ENCODE measurements around the gene NEDD4. TPM values are rescaled to one million over a fixed set of nuclear protein-coding genes. Genes with fewer than 3 reads are reported as not detected.

Gene NEDD4
- total and polyA plus RNA-seq, 2 of the 4 experiments (the other 2 are of a cell fraction), result 27.4 to 80.7 TPM

- H4K91ac ChIP-seq (ENCODE audit: insufficient read depth, low read depth, low read length), result no peak overlapping the region
- H3K4me3 ChIP-seq (ENCODE audit: insufficient read depth, low read depth, low read length), result no peak overlapping the region
- no peak overlapping the region for H2AK5ac ChIP-seq (ENCODE audit: low read depth, low read length)
- H3K23ac ChIP-seq (ENCODE audit: low read depth, low read length), result no peak overlapping the region
- H3K27ac ChIP-seq (ENCODE audit: insufficient read depth, low read length), result no peak overlapping the region
- POLR2A ChIA-PET (ENCODE audit: unreplicated experiment), result no interaction called here
- intact Hi-C loops (cut with micrococcal nuclease) (no loop called here), dilution Hi-C loops (cut with HindIII; ENCODE audit: low sequenced_read_pairs, unreplicated experiment) (no loop called here), in situ Hi-C loops (cut with MboI; ENCODE audit: low sequenced_read_pairs) (no loop called here)
- H2BK15ac ChIP-seq (ENCODE audit: low read depth, low read length), result no peak overlapping the region
- H3K27me3 ChIP-seq (ENCODE audit: control insufficient read depth, insufficient read depth, low read length), result no peaks in the 10 kb centered on the region
- H3K9me3 ChIP-seq (ENCODE audit: control insufficient read depth, insufficient read depth, low read length), result no peaks in the 10 kb centered on the region
- H4K20me1 ChIP-seq (ENCODE audit: insufficient read depth, low read length), result peaks cover 7% of the 10 kb centered on the region; the same call in 1 of the 2 replicates
- no peak overlapping the region for H2AK9ac ChIP-seq (replicated peaks; ENCODE audit: low read depth, low read length, poor library complexity)
- peaks cover 26 to 59% of the 10 kb centered on the region in 2 experiments for H3K79me1 ChIP-seq (ENCODE audit: low read depth in 1 of 2, low read length in 2 of 2)
- DNase-seq (no peak), ATAC-seq (ENCODE audit: low read depth) (no peak)
- no peak overlapping the region for H3K14ac ChIP-seq (replicated peaks; ENCODE audit: low read depth, low read length)
- no peak overlapping the region for H4K8ac ChIP-seq (ENCODE audit: low read depth in 2 of 2, low read length in 2 of 2)
- H3K18ac ChIP-seq (ENCODE audit: low read depth, low read length), result no peak overlapping the region
- CTCF ChIA-PET, result interaction anchor here (0.6 to 0.8 kb wide), 2 partner anchors 14 to 1303 kb away, joined by 3 read pairs; no protein-coding TSS in a partner anchor
- no peak overlapping the region for H3K4me2 ChIP-seq (ENCODE audit: low read depth, low read length)
- H3K4ac ChIP-seq (ENCODE audit: low read depth, low read length), result no peak overlapping the region
- BruUV-seq (replicated peaks), result no TSS peak
- peaks cover 4% of the 10 kb centered on the region for H3K4me1 ChIP-seq (ENCODE audit: control insufficient read depth, insufficient read depth, low read length)
- no peak overlapping the region for H2BK5ac ChIP-seq (ENCODE audit: low read depth, low read length, poor library complexity, severe bottlenecking)
- no peak overlapping the region for H2AFZ ChIP-seq (replicated peaks; ENCODE audit: low read length, poor library complexity)
- no peak overlapping the region for H4K5ac ChIP-seq (ENCODE audit: low read depth, low read length)
- no peak overlapping the region for H2BK120ac ChIP-seq (ENCODE audit: low read depth, low read length)
- H3K36me3 ChIP-seq (ENCODE audit: control insufficient read depth, insufficient read depth, low read length), result no peaks in the 10 kb centered on the region; the same call in 1 of the 2 replicates
- no peak overlapping the region for H3K9ac ChIP-seq (ENCODE audit: low read depth, low read length)
- H3K9me1 ChIP-seq (ENCODE audit: insufficient read depth, low read length), result peaks cover 11% of the 10 kb centered on the region
- TF ChIP-seq CTCF (conservative IDR thresholded peaks at IDR 0.05; ENCODE audit: low read depth, low read length), result no peak
- no peak for TF ChIP-seq RCOR1 (IDR thresholded peaks at IDR 0.05; ENCODE audit: insufficient replicate concordance, low read length)
- TF ChIP-seq POLR2A (IDR thresholded peaks at IDR 0.05; ENCODE audit: low read depth, low read length), result no peak
- TF ChIP-seq RAD21 (IDR thresholded peaks at IDR 0.05; ENCODE audit: low read length), result no peak
- no peak for TF ChIP-seq ELK1 (IDR thresholded peaks at IDR 0.05; ENCODE audit: borderline replicate concordance, low read depth, low read length)
- TF ChIP-seq MAFK (IDR thresholded peaks at IDR 0.05; ENCODE audit: low read depth, low read length), result no peak
- TF ChIP-seq NFE2L2 (IDR thresholded peaks at IDR 0.05; ENCODE audit: low read depth, low read length), result no peak
- no peak for TF ChIP-seq MAZ (IDR thresholded peaks at IDR 0.05; ENCODE audit: borderline replicate concordance, low read depth, low read length)
- no peak overlapping the region for H3K56ac ChIP-seq (ENCODE audit: extremely low read depth, insufficient read depth, low read length)
- no peak overlapping the region for H2BK20ac ChIP-seq (ENCODE audit: low read depth, low read length)
- WGBS, 2 experiments (ENCODE audit: extremely low coverage in 2 of 2, insufficient read length in 1 of 2), result no CpG with 5 or more reads among the region's 2 CpGs
These were observed 4.0 kb downstream of the NEDD4 start for GRCh38 chr15:55989383-55989782.

Data from IMR-90 (cell line).